Measurements from ENCODE around the gene MRPS22.

MRPS22 gene

GRCh38 chr3:139307072-139307491, 36.7 kb upstream of the MRPS22 start:
- peak; percentile 34 for DNase-seq (ENCODE audit: low read depth)

GRCh38 chr3:139307601-139308555, 35.9 kb upstream of the MRPS22 start:
- H3K4me3 ChIP-seq (ENCODE audit: low read length): no peak overlapping the region
- no peak for TF ChIP-seq CTCF (conservative IDR thresholded peaks at IDR 0.05; ENCODE audit: low read length)
- DNase-seq (ENCODE audit: low read depth): peak; percentile 19

More at GRCh38 chr3:139307072-139307491, 36.7 kb upstream of the MRPS22 start:
- peak; percentile 35 for TF ChIP-seq CTCF (conservative IDR thresholded peaks at IDR 0.05; ENCODE audit: low read length)
- H3K4me3 ChIP-seq (ENCODE audit: low read length): no peak overlapping the region

GRCh38 chr3:139308560-139308959, 35.3 kb upstream of the MRPS22 start:
- DNase-seq (ENCODE audit: low read depth): no peak
- no peak for TF ChIP-seq CTCF (conservative IDR thresholded peaks at IDR 0.05; ENCODE audit: low read length)
- H3K4me3 ChIP-seq (ENCODE audit: low read length): no peak overlapping the region

- no peak for TF ChIP-seq CTCF (conservative IDR thresholded peaks at IDR 0.05; ENCODE audit: low read length)
- H3K4me3 ChIP-seq (ENCODE audit: low read length): no peak overlapping the region
- DNase-seq (ENCODE audit: low read depth): no peak
Observed at GRCh38 chr3:139309061-139309591, 34.7 kb upstream of the MRPS22 start.

- no peak overlapping the region for H3K4me3 ChIP-seq (ENCODE audit: low read length)
- no peak for TF ChIP-seq CTCF (conservative IDR thresholded peaks at IDR 0.05; ENCODE audit: low read length)
- DNase-seq (ENCODE audit: low read depth): peak; percentile 48
Observed at GRCh38 chr3:139309880-139310279, 33.9 kb upstream of the MRPS22 start.

GRCh38 chr3:139310474-139310933, 33.3 kb upstream of the MRPS22 start:
- DNase-seq (ENCODE audit: low read depth): peak; percentile 95
- no peak overlapping the region for H3K4me3 ChIP-seq (ENCODE audit: low read length)
- TF ChIP-seq CTCF (conservative IDR thresholded peaks at IDR 0.05; ENCODE audit: low read length): no peak
